ENCODE measurements around the gene ATRAID.

The ATRAID gene

DNA sequence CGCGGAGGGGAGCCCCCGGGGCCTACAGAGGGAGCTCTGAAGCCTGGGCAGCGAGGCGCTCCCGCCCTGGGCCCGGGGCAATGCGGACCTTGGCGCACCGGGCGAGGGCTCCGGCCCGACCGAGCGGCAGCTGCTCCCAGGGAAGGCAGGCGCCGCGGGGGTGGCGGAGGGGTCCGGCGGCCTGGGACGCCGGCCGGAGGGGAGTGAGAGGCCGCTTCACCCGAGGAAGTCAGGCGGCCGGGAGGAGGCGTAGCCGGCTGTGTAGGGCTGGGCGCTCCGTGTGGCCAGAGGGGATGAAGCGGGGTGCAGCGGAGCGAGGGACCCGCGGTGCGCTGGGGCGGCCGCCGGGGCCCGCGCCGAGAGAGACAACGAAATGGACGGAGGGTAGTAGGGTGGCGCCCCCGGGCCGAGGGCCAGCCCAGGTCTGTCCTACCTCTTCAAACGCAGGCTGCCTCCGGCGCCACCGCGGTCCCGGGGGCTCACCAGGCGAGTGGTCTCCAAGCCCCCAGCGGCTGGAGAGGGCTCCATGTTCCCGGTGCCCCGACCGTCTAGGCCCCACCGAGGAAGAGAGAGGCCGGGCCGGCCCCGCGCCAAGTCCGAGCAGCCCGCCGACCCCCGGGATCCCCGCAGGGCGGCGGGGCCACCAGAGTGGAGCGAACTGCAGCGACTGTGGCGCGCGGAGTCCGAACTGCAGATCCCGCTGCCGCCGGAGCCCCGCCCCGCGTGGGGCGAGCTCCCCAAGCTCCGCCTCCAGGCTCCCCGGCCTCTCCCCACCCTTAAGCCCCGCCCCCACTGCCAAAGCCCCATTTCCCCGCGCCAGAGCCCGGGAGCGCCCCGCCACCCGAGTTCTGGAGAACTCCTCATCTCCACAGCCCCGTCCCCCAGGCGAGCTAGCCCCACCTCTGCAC, 50.8 kb downstream of the ATRAID start, which contains the start of gene SLC30A3:
SLC30A3 (minus strand) TSS at position 669 of the 908 bp plus-strand sequence; CDS start at position 528, 141 bp downstream.
- Histone ChIP-seq H3K27ac (ENCODE audit: low read depth, low read length) (no peak within 1 kb of the TSS), H2AFZ (ENCODE audit: insufficient read depth, low read length, poor library complexity) (peak within 1 kb of the TSS; percentile 10), H3K79me2 (ENCODE audit: control insufficient read depth, insufficient read depth, low read length, poor library complexity) (no peaks in the 10 kb centered on the region), H2AK5ac (ENCODE audit: low read length) (no peak within 1 kb of the TSS), H3K23ac (ENCODE audit: low read length) (no peak within 1 kb of the TSS), H4K12ac (ENCODE audit: low read depth, low read length) (no peak within 1 kb of the TSS), H4K8ac (ENCODE audit: low read depth, low read length) (no peak within 1 kb of the TSS), H3K9me3 (ENCODE audit: insufficient read depth, low read depth, low read length) (peaks cover 11% of the 10 kb centered on the region), H3K4ac (ENCODE audit: low read depth, low read length) (no peak within 1 kb of the TSS), H3K36me3 (ENCODE audit: control insufficient read depth in 1 of 2, insufficient read depth in 2 of 2, low read length in 2 of 2) (no peaks in the 10 kb centered on the region), H2BK120ac (ENCODE audit: insufficient read depth, low read length, poor library complexity) (no peak within 1 kb of the TSS), H3K4me2 (ENCODE audit: low read length) (peak within 1 kb of the TSS; percentile 71), H3K27me3 (ENCODE audit: insufficient read depth, low read length) (peaks cover 63% of the 10 kb centered on the region), H3K14ac (ENCODE audit: low read length) (no peak within 1 kb of the TSS), H3K4me3 (ENCODE audit: low read depth, low read length) (peak within 1 kb of the TSS; percentile 42), H3K9ac (ENCODE audit: low read length) (no peak within 1 kb of the TSS), H3K18ac (ENCODE audit: low read length) (no peak within 1 kb of the TSS), H4K91ac (ENCODE audit: low read depth, low read length) (no peak within 1 kb of the TSS), H3K4me1 (ENCODE audit: control insufficient read depth in 1 of 2, insufficient read depth in 2 of 2, low read length in 2 of 2) (peaks cover 8 to 17% of the 10 kb centered on the region in 2 experiments), H2BK5ac (ENCODE audit: low read depth, low read length, poor library complexity) (no peak within 1 kb of the TSS), H2BK12ac (ENCODE audit: low read length) (no peak within 1 kb of the TSS), H3K79me1 (ENCODE audit: low read length) (no peaks in the 10 kb centered on the region)
- WGBS (ENCODE audit: extremely low coverage, insufficient coverage, insufficient read length) = no CpG with 5 or more reads among the region's 96 CpGs
- no peak for DNase-seq

DNA sequence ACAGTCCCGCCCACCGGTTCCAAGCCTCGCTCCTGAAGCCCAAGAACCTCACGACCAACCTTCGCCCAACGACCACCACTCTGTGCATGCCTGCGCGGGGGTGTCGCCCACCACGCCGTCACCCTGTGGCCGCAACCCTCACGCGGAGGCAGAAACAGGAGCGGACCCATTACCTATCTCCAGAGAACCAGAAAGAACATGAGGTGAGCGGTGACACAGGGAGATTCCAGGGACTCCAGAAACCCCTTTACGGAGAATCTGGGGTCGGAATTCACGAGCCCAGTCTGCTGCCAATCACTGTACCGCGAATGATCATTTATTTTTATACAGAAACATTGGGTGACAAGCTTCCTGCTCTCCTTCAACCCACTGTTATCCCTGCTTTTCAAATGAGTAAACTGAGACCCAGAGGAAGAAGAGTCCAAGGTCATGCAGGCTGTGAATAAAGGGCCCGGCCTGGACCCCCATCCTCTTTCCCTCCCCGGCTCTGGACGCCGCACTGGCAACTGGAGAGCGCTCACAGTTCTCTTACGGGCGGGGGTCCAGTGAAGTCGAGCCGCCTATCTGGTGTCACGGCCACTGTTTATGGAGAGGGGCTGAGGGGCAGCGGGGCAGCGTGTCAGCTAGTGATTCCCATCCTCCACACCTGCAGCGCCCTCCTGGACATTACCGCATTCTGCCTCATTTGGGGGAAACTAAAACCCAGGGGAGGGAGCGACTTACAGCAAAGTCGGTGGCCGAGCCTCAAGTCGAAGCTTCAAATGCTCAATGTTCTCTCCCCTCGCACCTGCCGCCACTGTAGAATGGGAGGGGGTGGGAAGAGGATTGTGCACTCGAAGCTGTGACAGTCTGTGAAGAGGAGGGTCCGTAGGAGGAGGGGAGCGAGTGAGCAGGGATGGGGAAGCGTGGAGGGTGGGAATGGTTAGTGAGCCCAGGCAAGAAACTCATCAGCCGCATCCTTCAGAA, 51.7 kb downstream of the ATRAID start:
- Histone ChIP-seq H3K18ac (ENCODE audit: low read length) (no peak overlapping the region), H2AFZ (ENCODE audit: insufficient read depth, low read length, poor library complexity) (no peak overlapping the region), H4K8ac (ENCODE audit: low read depth, low read length) (no peak overlapping the region), H2BK5ac (ENCODE audit: low read depth, low read length, poor library complexity) (no peak overlapping the region), H2AK5ac (ENCODE audit: low read length) (no peak overlapping the region), H3K4me1 (ENCODE audit: control insufficient read depth in 1 of 2, insufficient read depth in 2 of 2, low read length in 2 of 2) (peaks cover 8 to 17% of the 10 kb centered on the region in 2 experiments), H3K4me3 (ENCODE audit: low read depth, low read length) (peak overlapping the region; percentile 6), H3K23ac (ENCODE audit: low read length) (no peak overlapping the region), H3K4ac (ENCODE audit: low read depth, low read length) (no peak overlapping the region), H3K27me3 (ENCODE audit: insufficient read depth, low read length) (peaks cover 63% of the 10 kb centered on the region), H4K91ac (ENCODE audit: low read depth, low read length) (no peak overlapping the region), H3K79me2 (ENCODE audit: control insufficient read depth, insufficient read depth, low read length, poor library complexity) (no peaks in the 10 kb centered on the region), H4K12ac (ENCODE audit: low read depth, low read length) (no peak overlapping the region), H2BK12ac (ENCODE audit: low read length) (no peak overlapping the region), H3K79me1 (ENCODE audit: low read length) (no peaks in the 10 kb centered on the region), H3K4me2 (ENCODE audit: low read length) (peak overlapping the region; percentile 71), H3K9ac (ENCODE audit: low read length) (no peak overlapping the region), H3K9me3 (ENCODE audit: insufficient read depth, low read depth, low read length) (peaks cover 11% of the 10 kb centered on the region), H3K14ac (ENCODE audit: low read length) (no peak overlapping the region), H2BK120ac (ENCODE audit: insufficient read depth, low read length, poor library complexity) (no peak overlapping the region), H3K27ac (ENCODE audit: low read depth, low read length) (no peak overlapping the region), H3K36me3 (ENCODE audit: control insufficient read depth in 1 of 2, insufficient read depth in 2 of 2, low read length in 2 of 2) (no peaks in the 10 kb centered on the region)
- no CpG with 5 or more reads among the region's 46 CpGs for WGBS (ENCODE audit: extremely low coverage, insufficient coverage, insufficient read length)
- no peak for DNase-seq

DNA sequence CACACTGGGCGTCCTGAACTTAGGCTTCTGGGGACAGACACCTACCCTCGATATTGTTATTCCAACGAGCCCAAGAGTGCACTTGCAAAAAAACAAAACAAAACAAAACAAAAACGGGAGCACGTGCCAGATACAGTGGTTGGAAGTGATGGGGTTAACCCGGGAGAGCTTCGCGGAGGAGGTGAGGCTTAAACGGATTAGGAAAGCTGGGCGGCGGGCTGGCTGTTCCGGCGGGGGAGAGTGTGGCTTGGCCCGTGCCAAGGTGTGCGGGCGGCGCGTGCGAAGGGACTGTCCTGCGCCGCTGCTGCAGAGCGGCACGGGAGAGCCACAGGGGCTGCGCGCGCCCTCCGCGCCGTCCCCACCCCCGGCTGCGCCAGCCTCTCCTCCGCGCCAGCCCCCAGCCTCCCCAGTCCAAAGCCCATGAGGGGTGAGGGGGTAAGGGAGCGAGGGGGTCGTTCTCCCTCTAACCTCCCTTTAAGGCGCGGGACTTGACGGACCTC, 52.5 kb downstream of the ATRAID start:
- H2BK5ac ChIP-seq (ENCODE audit: low read depth, low read length, poor library complexity) = no peak overlapping the region
- H3K9me3 ChIP-seq (ENCODE audit: insufficient read depth, low read depth, low read length) = peaks cover 11% of the 10 kb centered on the region
- no peak overlapping the region for H3K18ac ChIP-seq (ENCODE audit: low read length)
- no peak overlapping the region for H3K4me3 ChIP-seq (ENCODE audit: low read depth, low read length)
- peak overlapping the region; percentile 71 for H3K4me2 ChIP-seq (ENCODE audit: low read length)
- peaks cover 63% of the 10 kb centered on the region for H3K27me3 ChIP-seq (ENCODE audit: insufficient read depth, low read length)
- H3K36me3 ChIP-seq (ENCODE audit: control insufficient read depth in 1 of 2, insufficient read depth in 2 of 2, low read length in 2 of 2) = no peaks in the 10 kb centered on the region
- H3K79me1 ChIP-seq (ENCODE audit: low read length) = no peaks in the 10 kb centered on the region
- H3K23ac ChIP-seq (ENCODE audit: low read length) = no peak overlapping the region
- no peak overlapping the region for H2BK12ac ChIP-seq (ENCODE audit: low read length)
- no peak overlapping the region for H2AFZ ChIP-seq (ENCODE audit: insufficient read depth, low read length, poor library complexity)
- no CpG with 5 or more reads among the region's 38 CpGs for WGBS (ENCODE audit: extremely low coverage, insufficient coverage, insufficient read length)
- peaks cover 8 to 17% of the 10 kb centered on the region in 2 experiments for H3K4me1 ChIP-seq (ENCODE audit: control insufficient read depth in 1 of 2, insufficient read depth in 2 of 2, low read length in 2 of 2)
- H4K12ac ChIP-seq (ENCODE audit: low read depth, low read length) = no peak overlapping the region
- no peak overlapping the region for H2BK120ac ChIP-seq (ENCODE audit: insufficient read depth, low read length, poor library complexity)
- no peak overlapping the region for H3K4ac ChIP-seq (ENCODE audit: low read depth, low read length)
- no peak overlapping the region for H2AK5ac ChIP-seq (ENCODE audit: low read length)
- H3K27ac ChIP-seq (ENCODE audit: low read depth, low read length) = no peak overlapping the region
- peak in 1 of 2 donors; percentile 9 for DNase-seq
- no peak overlapping the region for H3K14ac ChIP-seq (ENCODE audit: low read length)
- no peak overlapping the region for H4K8ac ChIP-seq (ENCODE audit: low read depth, low read length)
- no peaks in the 10 kb centered on the region for H3K79me2 ChIP-seq (ENCODE audit: control insufficient read depth, insufficient read depth, low read length, poor library complexity)
- no peak overlapping the region for H3K9ac ChIP-seq (ENCODE audit: low read length)
- no peak overlapping the region for H4K91ac ChIP-seq (ENCODE audit: low read depth, low read length)

Measured in trophoblast cell (in vitro differentiated cells and primary cell).